ENCODE results near the gene HOMER2. TPM values are rescaled to one million over a fixed set of nuclear protein-coding genes. Genes with fewer than 3 reads are reported as not detected.
"Not testable (repeated sequence)": the region's sequence is repeated elsewhere in the genome, so short reads cannot be mapped to it uniquely, and the experiment has no call there.

HOMER2 gene
- total RNA-seq = 100 to 1,000 TPM in 1 of 3 donors, 10 to 100 TPM in 1, 1 to 10 TPM in 1; 6.1 to 295 (median 77.7) TPM

DNA sequence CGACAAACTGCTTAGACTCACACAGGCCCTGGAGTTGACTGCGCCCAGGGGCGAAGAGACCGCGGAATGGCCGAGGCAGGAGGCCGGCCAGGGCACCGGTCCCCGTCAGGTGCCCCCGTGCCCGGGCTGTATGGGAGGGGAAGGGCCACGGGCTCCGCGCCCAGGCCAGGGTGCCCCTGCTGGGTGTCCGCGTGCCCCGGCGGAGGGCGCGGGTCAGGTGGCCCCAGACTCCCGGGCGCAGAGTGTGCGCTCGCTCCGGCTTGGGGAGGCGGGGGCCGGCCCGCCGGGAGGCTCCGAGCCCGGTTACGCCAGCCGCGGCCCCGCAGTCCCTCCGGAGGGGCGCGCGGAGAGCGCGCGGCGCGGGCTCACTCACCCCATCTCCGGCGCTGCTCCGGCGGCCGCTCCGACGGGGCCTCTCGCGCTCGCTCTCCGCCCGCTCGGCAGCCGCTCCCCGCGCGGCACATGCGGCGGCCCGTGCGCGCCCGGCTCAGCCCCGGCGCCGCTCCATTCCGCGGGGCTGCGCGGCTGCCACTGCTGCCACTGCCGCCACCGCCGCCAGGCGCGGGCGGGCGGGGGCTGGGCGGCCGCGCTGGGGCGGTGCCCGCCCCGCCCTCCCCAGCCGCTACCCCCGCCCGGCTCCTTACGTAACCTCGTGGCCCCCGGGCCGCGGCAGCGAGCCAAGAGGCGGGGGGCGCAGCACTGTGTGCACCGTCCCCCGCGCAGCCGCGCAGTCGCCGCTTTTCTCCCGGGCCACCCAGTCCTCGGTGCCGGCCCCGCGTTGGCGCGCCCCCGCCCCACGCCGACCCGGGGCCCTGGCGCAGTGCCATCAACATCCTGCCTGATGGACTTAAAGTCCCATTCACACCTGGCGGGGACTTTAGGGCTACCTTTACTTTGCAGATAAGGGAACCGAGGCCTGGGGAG lies at the start of gene HOMER2:
Gene HOMER2 (minus strand): TSS at position 563 of the 924 bp plus-strand sequence. CDS start 185 bp downstream, at position 378.
- peak within 1 kb of the TSS; percentile 86 to 90 for H3K27ac ChIP-seq
- H3K9me3 ChIP-seq = no peaks in the 10 kb centered on the region
- no peaks in the 10 kb centered on the region for H3K27me3 ChIP-seq
- intact Hi-C loops (cut with DNase I; ENCODE audit: low total_unique reads) = no loop called here
- no peaks in the 10 kb centered on the region for H3K36me3 ChIP-seq
- peak in 1 of 2 donors; percentile 57 for DNase-seq (ENCODE audit: low spot score in 2 of 2)
- TF ChIP-seq POLR2A (IDR thresholded peaks at IDR 0.05) = no peak
- TF ChIP-seq, protein P1, sequence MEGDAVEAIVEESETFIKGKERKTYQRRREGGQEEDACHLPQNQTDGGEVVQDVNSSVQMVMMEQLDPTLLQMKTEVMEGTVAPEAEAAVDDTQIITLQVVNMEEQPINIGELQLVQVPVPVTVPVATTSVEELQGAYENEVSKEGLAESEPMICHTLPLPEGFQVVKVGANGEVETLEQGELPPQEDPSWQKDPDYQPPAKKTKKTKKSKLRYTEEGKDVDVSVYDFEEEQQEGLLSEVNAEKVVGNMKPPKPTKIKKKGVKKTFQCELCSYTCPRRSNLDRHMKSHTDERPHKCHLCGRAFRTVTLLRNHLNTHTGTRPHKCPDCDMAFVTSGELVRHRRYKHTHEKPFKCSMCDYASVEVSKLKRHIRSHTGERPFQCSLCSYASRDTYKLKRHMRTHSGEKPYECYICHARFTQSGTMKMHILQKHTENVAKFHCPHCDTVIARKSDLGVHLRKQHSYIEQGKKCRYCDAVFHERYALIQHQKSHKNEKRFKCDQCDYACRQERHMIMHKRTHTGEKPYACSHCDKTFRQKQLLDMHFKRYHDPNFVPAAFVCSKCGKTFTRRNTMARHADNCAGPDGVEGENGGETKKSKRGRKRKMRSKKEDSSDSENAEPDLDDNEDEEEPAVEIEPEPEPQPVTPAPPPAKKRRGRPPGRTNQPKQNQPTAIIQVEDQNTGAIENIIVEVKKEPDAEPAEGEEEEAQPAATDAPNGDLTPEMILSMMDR (IDR thresholded peaks at IDR 0.05) = peak in 1 of 3 donors; percentile 16
- no peaks in the 10 kb centered on the region for H3K4me1 ChIP-seq
- H3K4me3 ChIP-seq = peak within 1 kb of the TSS; percentile 39 to 81 (median 75)

DNA sequence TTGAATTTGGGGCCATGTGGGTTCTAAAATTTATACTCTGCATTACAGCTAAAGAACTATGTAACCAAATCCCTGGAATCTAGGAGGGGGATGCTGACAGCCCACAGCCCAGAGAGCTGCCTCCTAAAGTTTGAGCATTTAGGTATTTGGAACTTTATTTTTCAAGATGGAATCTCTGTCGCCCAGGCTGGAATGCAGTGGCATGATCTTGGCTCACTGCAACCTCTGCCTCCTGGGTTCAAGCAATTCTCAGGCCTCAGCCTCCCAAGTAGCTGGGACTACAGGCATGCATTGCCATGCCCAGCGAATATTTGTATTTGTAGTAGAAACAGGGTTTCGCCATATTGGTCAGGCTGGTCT lies 48.1 kb upstream of the HOMER2 start:
- H3K4me3 ChIP-seq; H3K36me3 ChIP-seq; H3K27ac ChIP-seq; DNase-seq (ENCODE audit: low spot score in 2 of 2); H3K4me1 ChIP-seq; H3K27me3 ChIP-seq; H3K9me3 ChIP-seq; intact Hi-C loops (cut with DNase I; ENCODE audit: low total_unique reads): not testable (repeated sequence)

DNA sequence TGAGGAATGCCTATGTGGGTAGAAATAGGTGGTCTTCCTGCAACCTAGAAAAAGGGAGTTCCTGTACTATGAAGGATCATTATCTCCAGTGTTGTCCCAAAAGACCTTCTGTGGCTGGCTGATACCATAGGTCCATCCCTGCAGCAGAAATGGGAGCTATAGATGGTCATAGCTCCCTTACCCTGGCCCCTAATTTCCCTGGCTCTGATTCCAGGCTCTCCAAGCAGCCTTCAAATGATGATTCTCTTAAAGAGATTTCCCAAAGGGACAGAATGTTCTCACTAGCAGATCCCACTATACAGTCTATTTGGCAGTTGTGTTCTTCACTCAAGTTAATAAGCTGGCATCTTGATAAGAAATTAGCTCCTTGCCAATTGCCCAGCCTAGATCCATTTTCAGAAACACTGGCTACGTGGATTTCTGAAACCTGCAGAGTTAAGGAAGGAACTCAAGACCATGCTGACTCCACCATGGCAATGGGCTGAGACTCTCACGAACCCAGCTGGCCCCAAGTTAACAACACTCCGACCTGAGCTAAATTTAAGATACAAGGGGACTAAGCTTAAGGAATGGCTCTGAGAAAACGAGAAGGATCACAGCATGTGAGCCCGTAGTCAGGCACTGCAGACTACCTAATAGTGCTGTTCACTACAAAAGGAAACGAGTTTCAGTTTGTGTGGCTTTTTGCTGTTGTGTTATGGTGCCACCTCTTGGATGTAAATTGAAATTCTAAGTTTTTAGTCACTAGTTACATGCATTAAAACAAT lies 47.6 kb upstream of the HOMER2 start:
- TF ChIP-seq, protein P1 (IDR thresholded peaks at IDR 0.05) = peak in 2 of 3 donors; percentile 48 to 57
- TF ChIP-seq POLR2AphosphoS5 (IDR thresholded peaks at IDR 0.05) = no peak
- H3K9me3 ChIP-seq = no peaks in the 10 kb centered on the region
- H3K27me3 ChIP-seq = no peaks in the 10 kb centered on the region
- H3K27ac ChIP-seq = peak overlapping the region in 1 of 2 donors; percentile 31
- H3K4me1 ChIP-seq = no peaks in the 10 kb centered on the region
- H3K36me3 ChIP-seq = no peaks in the 10 kb centered on the region
- no peak for DNase-seq (ENCODE audit: low spot score in 2 of 2)
- intact Hi-C loops (cut with DNase I; ENCODE audit: low total_unique reads) = no loop called here
- H3K4me3 ChIP-seq = peak overlapping the region in 2 of 3 donors; percentile 27 to 46

- no peak overlapping the region for H3K27ac ChIP-seq
- no peaks in the 10 kb centered on the region for H3K9me3 ChIP-seq
- H3K4me1 ChIP-seq = no peaks in the 10 kb centered on the region
- no peak for DNase-seq (ENCODE audit: low spot score in 2 of 2)
- no peaks in the 10 kb centered on the region for H3K36me3 ChIP-seq
- TF ChIP-seq, protein P1 (IDR thresholded peaks at IDR 0.05) = no peak
- TF ChIP-seq POLR2AphosphoS5 (IDR thresholded peaks at IDR 0.05) = no peak
- TF ChIP-seq POLR2A (IDR thresholded peaks at IDR 0.05) = no peak
- H3K27me3 ChIP-seq = no peaks in the 10 kb centered on the region
- intact Hi-C loops (cut with DNase I; ENCODE audit: low total_unique reads) = no loop called here
- no peak overlapping the region for H3K4me3 ChIP-seq
These were observed 46.9 kb upstream of the HOMER2 start for GRCh38 chr15:82999426-82999825.

- no peak overlapping the region for H3K27ac ChIP-seq
- no peaks in the 10 kb centered on the region for H3K36me3 ChIP-seq
- no peak overlapping the region for H3K4me3 ChIP-seq
- intact Hi-C loops (cut with DNase I; ENCODE audit: low total_unique reads) = no loop called here
- H3K9me3 ChIP-seq = no peaks in the 10 kb centered on the region
- H3K4me1 ChIP-seq = no peaks in the 10 kb centered on the region
- TF ChIP-seq, protein P1 (IDR thresholded peaks at IDR 0.05) = no peak
- TF ChIP-seq POLR2AphosphoS5 (IDR thresholded peaks at IDR 0.05) = no peak
- no peak for TF ChIP-seq POLR2A (IDR thresholded peaks at IDR 0.05)
- no peaks in the 10 kb centered on the region for H3K27me3 ChIP-seq
- no peak for DNase-seq (ENCODE audit: low spot score in 2 of 2)
These were observed 43.4 kb upstream of the HOMER2 start for GRCh38 chr15:82995938-82996337.
